Left cardiac atrium (tissue), 4 donors: ENCODE results near the gene GLOD5. TPM values are rescaled to one million over a fixed set of nuclear protein-coding genes. Genes with fewer than 3 reads are reported as not detected.
A peak's percentile ranks its signal among the peaks of the same experiment; 100 is the strongest.

Experiments
- ATAC-seq, 2 donors: fragments of 200-7000 bp; cut with Tn5 transposase; one replicate each; pipeline ENCODE4 v1.9.1; 2020; ENCODE audit warnings: mild to moderate bottlenecking in 2 of 2, moderate library complexity in 2 of 2
- DNase-seq: peaks from one replicate; pipeline ENCODE4 v3.0.0-alpha.2; 2020
- intact Hi-C, 2 donors: fragments of 100-400 bp; cut with DNase I; formaldehyde crosslinking; loops; one replicate each; pipeline versions ENCODE4 v1.14.1 to v1.15.1; 2022 to 2023
- total RNA-seq, 2 donors: library from RNA; stranded (reverse); fragmentation: NEBNext Ultra II Directional; extraction: Animal tissue kit (Norgen Biotek cat#: 25700); gene quantifications; one replicate each; pipeline ENCODE4 v1.2.1, GENCODE V29; 2021
- donor health status: DM: no; HTN: yes; CAD: no.
- donor health status: DM: no; HTN: yes; CAD: no; lungs with severe emphysema.
- donor health status: DM: yes; HTN: yes; CAD: no.
- donor health status: Dilated cardiomyopathy.

The GLOD5 gene
- total RNA-seq, 2 donors from 2014 or later, result not detected

- ATAC-seq, result no peak
- intact Hi-C loops, result no loop called here
- no peak for DNase-seq
These were observed 28.0 kb downstream of the GLOD5 start for GRCh38 chrX:48789366-48790220.

- DNase-seq, result no peak
- ATAC-seq, result no peak
- intact Hi-C loops, result no loop called here
These were observed 28.9 kb downstream of the GLOD5 start for GRCh38 chrX:48790477-48790876.

- intact Hi-C loops, result no loop called here
- ATAC-seq (no peak), DNase-seq (no peak)
These were observed 29.7 kb downstream of the GLOD5 start for GRCh38 chrX:48791063-48791820.

- DNase-seq, result no peak
- ATAC-seq, result no peak
- intact Hi-C loops, result no loop called here
These were observed 30.7 kb downstream of the GLOD5 start for GRCh38 chrX:48792219-48792618.

- no peak for ATAC-seq
These were observed 32.4 kb downstream of the GLOD5 start for GRCh38 chrX:48793935-48794334.

GRCh38 chrX:48794340-48794910 is 32.9 kb downstream of the GLOD5 start:
- DNase-seq (no peak), ATAC-seq (no peak)
- intact Hi-C loops, result no loop called here

More at GRCh38 chrX:48793935-48794334, 32.4 kb downstream of the GLOD5 start:
- DNase-seq, result no peak
- intact Hi-C loops, result no loop called here

GRCh38 chrX:48794911-48795515 is 33.5 kb downstream of the GLOD5 start:
- DNase-seq (no peak), ATAC-seq (no peak)
- intact Hi-C loops, result no loop called here

- ATAC-seq, result no peak
- intact Hi-C loops, result no loop called here
These were observed 36.8 kb downstream of the GLOD5 start for GRCh38 chrX:48798318-48798717.

GRCh38 chrX:48800574-48801279 is 39.2 kb downstream of the GLOD5 start:
- no peak for DNase-seq
- no peak for ATAC-seq
- intact Hi-C loops, result loop anchor here in 1 of 2 donors (5.0 kb wide), 1 partner anchor 92 kb away; no protein-coding TSS in a partner anchor

More at GRCh38 chrX:48798318-48798717, 36.8 kb downstream of the GLOD5 start:
- DNase-seq, result no peak

- intact Hi-C loops, result loop anchor here in 1 of 2 donors (5.0 kb wide), 1 partner anchor 91 kb away; no protein-coding TSS in a partner anchor
These were observed 39.9 kb downstream of the GLOD5 start, which contains the start of gene HDAC6 for GRCh38 chrX:48801280-48802088. Gene HDAC6, plus strand, starts transcription at chrX:48802067. Its CDS starts 626 bp downstream, at chrX:48802693.

GRCh38 chrX:48802089-48802904 is 40.8 kb downstream of the GLOD5 start:
- intact Hi-C loops, result loop anchor here in 1 of 2 donors (5.0 kb wide), 1 partner anchor 90 kb away; no protein-coding TSS in a partner anchor
- DNase-seq (peak; percentile 86), ATAC-seq (peak; percentile 51 to 74)

More at GRCh38 chrX:48801280-48802088, 39.9 kb downstream of the GLOD5 start, which contains the start of gene HDAC6:
- peak; percentile 95 to 96 for ATAC-seq
- DNase-seq, result peak; percentile 97

- no peak for ATAC-seq
- no peak for DNase-seq
- intact Hi-C loops, result loop anchor here in 1 of 2 donors (5.0 kb wide), 1 partner anchor 89 kb away; no protein-coding TSS in a partner anchor
These were observed 41.3 kb downstream of the GLOD5 start for GRCh38 chrX:48802905-48803200.

- no peak for DNase-seq
These were observed 44.5 kb downstream of the GLOD5 start for GRCh38 chrX:48806081-48806480.

GRCh38 chrX:48813644-48814043 is 52.1 kb downstream of the GLOD5 start:
- intact Hi-C loops, result no loop called here
- DNase-seq, result no peak
- no peak for ATAC-seq

More at GRCh38 chrX:48806081-48806480, 44.5 kb downstream of the GLOD5 start:
- intact Hi-C loops, result no loop called here
- no peak for ATAC-seq

GRCh38 chrX:48814722-48815121 is 53.2 kb downstream of the GLOD5 start:
- no peak for DNase-seq
- ATAC-seq, result no peak
- intact Hi-C loops, result no loop called here

- DNase-seq (no peak), ATAC-seq (no peak)
- intact Hi-C loops, result no loop called here
These were observed 53.7 kb downstream of the GLOD5 start for GRCh38 chrX:48815266-48815665.
